Fibroblast of lung (primary cell): ENCODE results near the gene TSPAN18.

Experiments used
- CTCF ChIP-seq, 2 donors: IDR thresholded peaks in 1 of 2; conservative IDR thresholded peaks in 1 of 2; 1 replicate in 1 of 2; 2 replicates in 1 of 2; pipeline ENCODE4 v1.5.1; 2011 to 2012; ENCODE audit warnings: low read length in 2 of 2, control low read depth in 1 of 2, inconsistent platforms in 1 of 2, low read depth in 1 of 2, mild to moderate bottlenecking in 1 of 2
- EZH2 ChIP-seq: IDR thresholded peaks from 2 replicates; pipeline ENCODE4 v1.5.1; 2012; ENCODE audit warnings: low read length, control low read depth, mild to moderate bottlenecking; ENCODE audit errors: missing control alignments

GRCh38 chr11:44766112-44766971 lies 39.6 kb downstream of the TSPAN18 start:
- TF ChIP-seq CTCF (conservative IDR thresholded peaks at IDR 0.05 in 1 of 2, IDR thresholded peaks at IDR 0.05 in 1 of 2; ENCODE audit: low read depth in 1 of 2, low read length in 2 of 2) (no peak), EZH2 (no peak)
